ENCODE results near the gene GTF2F2.

Gene GTF2F2

DNA sequence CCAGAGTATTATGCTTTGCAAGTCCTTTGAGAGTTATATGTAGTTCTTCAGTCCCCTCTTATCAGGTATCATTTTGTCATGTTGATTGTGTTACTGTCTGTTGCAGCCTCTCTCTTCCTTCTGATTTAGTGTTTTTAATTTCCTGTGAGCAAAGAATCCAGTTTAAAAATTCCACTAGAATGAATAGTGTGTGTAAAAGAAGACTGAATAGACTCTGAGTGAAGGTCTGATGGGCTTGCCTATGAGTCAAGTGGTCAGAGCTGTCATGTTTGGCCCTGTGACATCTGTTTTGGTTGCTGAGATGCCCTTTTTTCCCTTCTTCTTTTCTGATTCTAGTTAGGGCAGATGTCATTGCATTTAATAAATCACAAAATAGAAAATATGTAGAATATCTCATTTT is 103.9 kb downstream of the GTF2F2 start:
- in situ Hi-C loops (cut with HindIII; ENCODE audit: low sequenced_read_pairs), result no loop called here
- no peak for DNase-seq (ENCODE audit: low read depth, low spot score)
- TF ChIP-seq, protein P1, sequence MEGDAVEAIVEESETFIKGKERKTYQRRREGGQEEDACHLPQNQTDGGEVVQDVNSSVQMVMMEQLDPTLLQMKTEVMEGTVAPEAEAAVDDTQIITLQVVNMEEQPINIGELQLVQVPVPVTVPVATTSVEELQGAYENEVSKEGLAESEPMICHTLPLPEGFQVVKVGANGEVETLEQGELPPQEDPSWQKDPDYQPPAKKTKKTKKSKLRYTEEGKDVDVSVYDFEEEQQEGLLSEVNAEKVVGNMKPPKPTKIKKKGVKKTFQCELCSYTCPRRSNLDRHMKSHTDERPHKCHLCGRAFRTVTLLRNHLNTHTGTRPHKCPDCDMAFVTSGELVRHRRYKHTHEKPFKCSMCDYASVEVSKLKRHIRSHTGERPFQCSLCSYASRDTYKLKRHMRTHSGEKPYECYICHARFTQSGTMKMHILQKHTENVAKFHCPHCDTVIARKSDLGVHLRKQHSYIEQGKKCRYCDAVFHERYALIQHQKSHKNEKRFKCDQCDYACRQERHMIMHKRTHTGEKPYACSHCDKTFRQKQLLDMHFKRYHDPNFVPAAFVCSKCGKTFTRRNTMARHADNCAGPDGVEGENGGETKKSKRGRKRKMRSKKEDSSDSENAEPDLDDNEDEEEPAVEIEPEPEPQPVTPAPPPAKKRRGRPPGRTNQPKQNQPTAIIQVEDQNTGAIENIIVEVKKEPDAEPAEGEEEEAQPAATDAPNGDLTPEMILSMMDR (IDR thresholded peaks at IDR 0.05; ENCODE audit: low read depth, low read length), result no peak
- no peak overlapping the region for H3K4me3 ChIP-seq (ENCODE audit: low read depth, low read length)

DNA sequence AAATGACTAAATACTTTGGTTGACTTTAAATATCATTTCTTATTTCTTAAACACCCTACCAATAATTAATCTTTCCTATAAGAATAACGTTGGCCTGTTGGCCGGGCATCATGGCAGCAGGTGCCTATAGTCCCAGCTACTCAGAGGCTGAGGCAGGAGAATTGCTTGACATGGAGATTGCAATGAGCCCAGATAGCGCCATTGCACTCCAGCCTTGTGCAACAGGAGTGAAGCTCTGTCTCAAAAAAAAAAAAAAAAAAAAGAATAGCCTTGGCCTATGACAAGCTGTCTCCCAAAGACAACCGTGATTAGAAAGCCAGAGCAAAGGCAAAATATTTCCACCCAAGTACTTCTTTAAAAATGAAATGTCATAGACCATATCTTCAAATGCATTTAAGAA is 105.1 kb downstream of the GTF2F2 start:
- TF ChIP-seq, protein P1 (IDR thresholded peaks at IDR 0.05; ENCODE audit: low read depth, low read length), result no peak
- in situ Hi-C loops (cut with HindIII; ENCODE audit: low sequenced_read_pairs), result no loop called here
- H3K4me3 ChIP-seq (ENCODE audit: low read depth, low read length), result no peak overlapping the region
- no peak for DNase-seq (ENCODE audit: low read depth, low spot score)

DNA sequence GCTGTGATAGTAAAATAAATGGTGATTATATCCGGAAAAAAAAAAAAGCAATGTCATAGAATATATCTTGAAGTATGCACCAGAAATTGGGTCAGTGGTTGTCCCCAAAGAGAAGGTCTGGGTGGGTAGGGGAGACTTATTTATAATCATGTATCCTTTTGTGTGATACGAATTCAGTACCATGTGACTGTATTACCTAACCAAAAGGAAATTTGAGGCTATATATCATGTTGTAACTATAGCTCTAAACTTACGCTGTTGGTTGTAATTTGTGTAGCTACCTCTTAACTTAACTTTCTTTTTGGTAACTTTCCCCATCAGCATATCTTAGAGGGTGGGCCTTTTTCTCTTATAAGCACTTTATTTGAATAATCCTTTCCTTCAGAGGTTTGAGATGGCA is 105.7 kb downstream of the GTF2F2 start:
- no peak overlapping the region for H3K4me3 ChIP-seq (ENCODE audit: low read depth, low read length)
- DNase-seq (ENCODE audit: low read depth, low spot score), result no peak
- in situ Hi-C loops (cut with HindIII; ENCODE audit: low sequenced_read_pairs), result no loop called here
- TF ChIP-seq, protein P1 (IDR thresholded peaks at IDR 0.05; ENCODE audit: low read depth, low read length), result no peak

DNA sequence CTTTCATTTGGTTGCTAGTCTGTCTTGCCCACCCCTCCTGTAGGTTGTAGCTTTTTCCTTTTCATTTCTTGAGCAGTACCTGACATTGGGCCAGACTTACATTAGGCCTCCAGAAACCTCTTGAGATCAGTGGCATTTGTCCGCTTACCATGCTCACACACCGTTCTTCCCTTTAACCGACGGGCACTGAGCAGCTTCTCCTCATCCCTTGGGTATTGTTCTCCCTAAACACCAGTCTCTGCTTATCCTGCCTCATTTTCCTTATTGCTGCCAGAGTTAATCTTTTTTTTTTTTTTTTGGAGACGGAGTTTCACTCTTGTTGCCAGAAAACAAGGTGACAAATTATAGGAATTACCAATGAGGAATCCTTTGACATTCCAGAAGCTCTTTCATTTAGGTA is 107.7 kb downstream of the GTF2F2 start:
- TF ChIP-seq, protein P1 (IDR thresholded peaks at IDR 0.05; ENCODE audit: low read depth, low read length), result no peak
- DNase-seq (ENCODE audit: low read depth, low spot score), result no peak
- H3K4me3 ChIP-seq (ENCODE audit: low read depth, low read length), result no peak overlapping the region
- in situ Hi-C loops (cut with HindIII; ENCODE audit: low sequenced_read_pairs), result no loop called here

DNA sequence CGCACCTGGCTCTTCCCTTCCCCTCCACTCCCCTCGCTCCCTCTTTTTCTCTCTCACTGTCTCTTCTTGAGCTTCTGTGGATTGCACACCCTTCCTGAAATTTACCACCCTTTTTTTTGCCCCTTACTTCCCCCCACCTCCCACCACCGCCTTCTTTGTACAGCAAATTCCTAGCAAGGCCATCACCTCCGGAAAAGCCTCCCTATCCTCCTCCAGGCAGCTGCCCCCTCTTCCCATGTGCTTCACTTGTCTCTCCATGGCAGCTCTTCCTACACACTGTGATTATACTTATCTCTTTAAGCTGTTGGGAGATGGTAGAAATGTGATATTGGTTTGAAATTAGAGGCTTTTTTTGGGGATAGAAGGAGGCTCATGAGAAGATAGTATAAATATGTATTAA is 108.9 kb downstream of the GTF2F2 start:
- TF ChIP-seq, protein P1 (IDR thresholded peaks at IDR 0.05; ENCODE audit: low read depth, low read length), result no peak
- no peak overlapping the region for H3K4me3 ChIP-seq (ENCODE audit: low read depth, low read length)
- in situ Hi-C loops (cut with HindIII; ENCODE audit: low sequenced_read_pairs), result no loop called here
- no peak for DNase-seq (ENCODE audit: low read depth, low spot score)

DNA sequence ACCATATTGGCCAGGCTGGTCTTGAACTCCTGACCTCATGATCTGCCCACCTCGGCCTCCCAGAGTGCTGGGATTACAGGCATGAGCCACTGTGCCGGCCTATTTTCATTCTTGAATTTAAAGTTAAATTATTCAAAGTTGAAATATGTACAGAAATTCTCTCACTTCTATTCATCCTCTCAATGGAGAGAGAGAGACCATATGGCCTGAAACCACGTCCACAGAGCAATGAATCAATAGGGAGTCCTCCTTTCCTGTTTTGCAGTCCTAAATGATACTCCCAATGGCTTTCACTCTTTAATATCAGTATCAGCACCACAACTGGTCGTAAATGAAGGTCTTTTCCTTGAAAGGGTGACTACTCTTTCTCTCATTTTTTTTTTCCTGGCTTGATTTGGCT is 111.0 kb downstream of the GTF2F2 start:
- in situ Hi-C loops (cut with HindIII; ENCODE audit: low sequenced_read_pairs), result no loop called here
- TF ChIP-seq, protein P1 (IDR thresholded peaks at IDR 0.05; ENCODE audit: low read depth, low read length), result no peak
- no peak for DNase-seq (ENCODE audit: low read depth, low spot score)
- no peak overlapping the region for H3K4me3 ChIP-seq (ENCODE audit: low read depth, low read length)

DNA sequence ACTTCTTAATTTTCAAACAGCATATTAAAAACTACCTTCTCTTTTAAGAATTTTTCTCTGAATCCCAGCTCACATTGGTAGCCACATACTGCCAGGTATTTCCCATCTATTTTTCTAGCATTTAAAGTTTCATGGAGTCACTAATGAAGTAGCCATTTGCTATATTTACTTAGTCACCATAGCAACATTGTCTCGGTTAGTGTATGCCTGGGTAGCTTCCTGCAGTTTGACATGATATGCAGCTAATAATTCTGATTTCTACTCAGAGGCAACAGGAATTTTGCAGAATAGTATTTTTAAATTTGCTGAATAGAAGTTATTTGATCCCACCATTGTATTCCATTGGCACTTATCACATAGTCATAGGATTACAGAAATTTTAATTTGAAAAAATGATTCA is 111.4 kb downstream of the GTF2F2 start:
- H3K4me3 ChIP-seq (ENCODE audit: low read depth, low read length), result no peak overlapping the region
- in situ Hi-C loops (cut with HindIII; ENCODE audit: low sequenced_read_pairs), result no loop called here
- TF ChIP-seq, protein P1 (IDR thresholded peaks at IDR 0.05; ENCODE audit: low read depth, low read length), result no peak
- DNase-seq (ENCODE audit: low read depth, low spot score), result peak; percentile 76
